GM23338 (cell line): ENCODE measurements around the gene POLR3A.

ENCODE experiments used
- CTCF ChIP-seq, 2 experiments: fragments of 200-600 bp in 1 of 2; sonication (generic) in 1 of 2; conservative IDR thresholded peaks; 2 replicates each; pipeline versions ENCODE4 v1.5.1 to v1.6.1; 2016 to 2017; ENCODE audit warnings: antibody characterized with exemption in 2 of 2, low read depth in 2 of 2, mild to moderate bottlenecking in 2 of 2, moderate library complexity in 1 of 2
- EZH2 ChIP-seq: fragments of 200-600 bp; sonication (generic); IDR thresholded peaks from one replicate; pipeline ENCODE4 v1.8.0; 2017; ENCODE audit warnings: antibody characterized with exemption, mild to moderate bottlenecking, low read depth; ENCODE audit not compliant: unreplicated experiment
- EZH2phosphoT487 ChIP-seq: fragments of 200-600 bp; sonication (generic); IDR thresholded peaks from one replicate; pipeline ENCODE4 v1.8.1; 2018; ENCODE audit warnings: antibody characterized with exemption; ENCODE audit not compliant: unreplicated experiment
- JUNB ChIP-seq: IDR thresholded peaks from one replicate; pipeline ENCODE4 v1.6.1; 2016; ENCODE audit warnings: antibody characterized with exemption; ENCODE audit not compliant: unreplicated experiment
- POLR2AphosphoS5 ChIP-seq: IDR thresholded peaks from 2 replicates; pipeline ENCODE4 v1.6.1; 2016; ENCODE audit warnings: antibody characterized with exemption, low read depth
- REST ChIP-seq: IDR thresholded peaks from one replicate; pipeline ENCODE4 v1.6.1; 2018; ENCODE audit warnings: antibody characterized with exemption; ENCODE audit not compliant: unreplicated experiment
- STAT1 ChIP-seq: IDR thresholded peaks from one replicate; pipeline ENCODE4 v1.6.1; 2016; ENCODE audit warnings: antibody characterized with exemption; ENCODE audit not compliant: unreplicated experiment
- ZNF462 ChIP-seq: fragments of 250-450 bp; sonication (Bioruptor Pico); IDR thresholded peaks from 2 replicates; pipeline ENCODE4 v1.5.0; 2020; ENCODE audit warnings: mild to moderate bottlenecking, moderate library complexity

DNA sequence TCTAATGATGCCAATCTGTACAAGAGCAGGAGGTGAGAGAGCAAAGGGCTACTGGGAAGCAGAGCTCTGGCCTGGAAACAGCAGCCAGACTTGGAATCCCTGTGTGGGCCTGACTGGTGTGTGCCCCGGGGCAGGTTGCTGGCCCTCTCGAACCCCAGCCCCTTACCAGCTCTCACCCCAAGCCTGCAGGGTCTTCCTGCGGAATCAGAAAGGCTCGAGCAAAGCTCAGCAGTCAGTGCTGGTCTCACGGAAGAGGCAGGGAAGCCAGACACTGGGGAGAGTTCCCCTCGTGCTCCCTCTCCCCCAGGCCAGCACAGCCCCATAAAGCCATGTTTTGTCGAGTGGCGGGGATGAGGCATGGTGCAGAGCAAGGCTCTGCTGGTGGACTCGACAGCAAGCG, 50.1 kb downstream of the POLR3A start:
- TF ChIP-seq CTCF (conservative IDR thresholded peaks at IDR 0.05; ENCODE audit: low read depth in 2 of 2): no peak
- TF ChIP-seq EZH2phosphoT487: no peak
- TF ChIP-seq STAT1: no peak
- TF ChIP-seq JUNB: no peak
- no peak for TF ChIP-seq POLR2AphosphoS5
- TF ChIP-seq ZNF462 (CRISPR knock-in tag): no peak
- no peak for TF ChIP-seq EZH2
- TF ChIP-seq REST: no peak
